Sigmoid colon (tissue), 7 donors: ENCODE data around the gene VEZF1. TPM values are rescaled to one million over a fixed set of nuclear protein-coding genes. Genes with fewer than 3 reads are reported as not detected.

Experiments used
- DNase-seq: peaks from one replicate; pipeline ENCODE4 v3.0.0-alpha.2; 2019
- H3K27ac ChIP-seq, 4 donors: fragments of 200-600 bp; sonication (generic); one replicate each; pipeline ENCODE4 v1.5.1; 2016 to 2019; ENCODE audit warnings: mild to moderate bottlenecking in 1 of 4
- H3K27me3 ChIP-seq, 3 donors: fragments of 200-600 bp; sonication (generic); one replicate each; pipeline ENCODE4 v1.5.1; 2019; ENCODE audit warnings: mild to moderate bottlenecking in 1 of 3
- H3K36me3 ChIP-seq, 4 donors: fragments of 200-600 bp; sonication (generic); one replicate each; pipeline ENCODE4 v1.5.1; 2016 to 2019
- H3K4me1 ChIP-seq, 4 donors: fragments of 200-600 bp; sonication (generic); one replicate each; pipeline ENCODE4 v1.5.1; 2017 to 2019
- H3K4me3 ChIP-seq, 4 donors: fragments of 200-600 bp; sonication (generic); one replicate each; pipeline ENCODE4 v1.5.1; 2017 to 2019; ENCODE audit warnings: mild to moderate bottlenecking in 2 of 4, moderate library complexity in 1 of 4
- H3K9me3 ChIP-seq, 4 donors: fragments of 200-600 bp in 3 of 4; sonication (generic) in 3 of 4; one replicate each; pipeline versions ENCODE4 v1.5.1 to v1.6.1; 2013 to 2019
- CTCF ChIP-seq, 4 experiments: fragments of 450-650 bp in 3 of 4; fragments of 200-600 bp in 1 of 4; IDR thresholded peaks; one replicate each; pipeline ENCODE4 v1.5.1; 2016 to 2019; ENCODE audit warnings: antibody characterized with exemption in 4 of 4, mild to moderate bottlenecking in 3 of 4, moderate library complexity in 2 of 4
- EP300 ChIP-seq, 4 donors: sonication (generic); formaldehyde crosslinking; IDR thresholded peaks; one replicate each; pipeline ENCODE4 v1.6.1; 2017; ENCODE audit warnings: antibody characterized with exemption in 4 of 4
- POLR2A ChIP-seq, 2 donors: fragments of 450-650 bp; IDR thresholded peaks; one replicate each; pipeline ENCODE4 v1.6.1; 2016; ENCODE audit warnings: antibody characterized with exemption in 2 of 2, mild to moderate bottlenecking in 2 of 2, moderate library complexity in 2 of 2
- POLR2AphosphoS5 ChIP-seq, 4 donors: sonication (generic); formaldehyde crosslinking; IDR thresholded peaks; one replicate each; pipeline ENCODE4 v1.6.1; 2017; ENCODE audit warnings: antibody characterized with exemption in 4 of 4
- WGBS, 2 donors: extraction: QIAGEN DNeasy Blood & Tissue Kit; methylation state at CpG; one replicate each; pipeline ENCODE4 v1.1.7; 2013; 5-methylcytosine and 5-hydroxymethylcytosine counted together
- intact Hi-C: fragments of 100-400 bp; cut with DNase I; formaldehyde crosslinking; loops from one replicate; pipeline ENCODE4 v1.15.1; 2023
- polyA plus RNA-seq, 3 donors: library from polyadenylated mRNA; stranded (reverse); fragments of 200-250 nt; gene quantifications; one replicate each; pipeline ENCODE4 v1.2.3, GENCODE V29; 2013
- total RNA-seq, 4 donors: library from RNA; depleted of rRNA; stranded (reverse); fragments of >200 nt; gene quantifications; one replicate each; pipeline ENCODE4 v1.1.0, GENCODE V29; 2016
- donor health status: healthy with polysubstance abuse.
- donor health status: Bipolar disorder and iron deficiency.
- donor health status: healthy.

Gene VEZF1
- total and polyA plus RNA-seq, 7 donors, result 17.8 to 120 (median 99.8) TPM

GRCh38 chr17:57984261-57984890 is 3.7 kb downstream of the VEZF1 start:
- 45 to 54% methylated on average over 4 of the region's 4 CpGs for WGBS, 2 donors
- Histone ChIP-seq H3K36me3 (peaks cover 2 to 36% (median 6%) of the 10 kb centered on the region in 4 donors), H3K9me3 (no peaks in the 10 kb centered on the region), H3K4me3 (peak overlapping the region in 2 of 4 donors; percentile 82 to 89), H3K27me3 (no peaks in the 10 kb centered on the region), H3K4me1 (peaks cover 0 to 75% (median 62%) of the 10 kb centered on the region in 4 donors), H3K27ac (peak overlapping the region; percentile 95 to 99 (median 97))
- intact Hi-C loops, result no loop called here
- no peak for TF ChIP-seq POLR2AphosphoS5 (IDR thresholded peaks at IDR 0.05)
- TF ChIP-seq CTCF (IDR thresholded peaks at IDR 0.05), result no peak
- no peak for TF ChIP-seq POLR2A (IDR thresholded peaks at IDR 0.05)
- TF ChIP-seq EP300 (IDR thresholded peaks at IDR 0.05), result no peak
- DNase-seq, result no peak

- intact Hi-C loops, result loop anchor here (2.0 kb wide), 1 partner anchor 27 kb away; no protein-coding TSS in a partner anchor
- H3K9me3 ChIP-seq, result no peaks in the 10 kb centered on the region
- WGBS, 2 donors, result 87 to 93% methylated on average over 1 of the region's 1 CpG
- DNase-seq, result no peak
- H3K4me1 ChIP-seq, result peaks cover 0 to 73% (median 65%) of the 10 kb centered on the region in 4 donors
- H3K4me3 ChIP-seq, result peak overlapping the region in 1 of 4 donors; percentile 82
- H3K27ac ChIP-seq, result peak overlapping the region; percentile 95 to 99 (median 97)
- TF ChIP-seq POLR2A (IDR thresholded peaks at IDR 0.05) (no peak), EP300 (IDR thresholded peaks at IDR 0.05) (no peak), CTCF (IDR thresholded peaks at IDR 0.05) (no peak), POLR2AphosphoS5 (IDR thresholded peaks at IDR 0.05) (no peak)
- peaks cover 2 to 45% (median 16%) of the 10 kb centered on the region in 4 donors for H3K36me3 ChIP-seq
- H3K27me3 ChIP-seq, result no peaks in the 10 kb centered on the region
Observed at GRCh38 chr17:57983446-57983845, 4.6 kb downstream of the VEZF1 start.

GRCh38 chr17:57982452-57983170 is 5.4 kb downstream of the VEZF1 start:
- peaks cover 2 to 54% (median 23%) of the 10 kb centered on the region in 4 donors for H3K36me3 ChIP-seq
- DNase-seq, result no peak
- H3K4me3 ChIP-seq, result peak overlapping the region in 1 of 4 donors; percentile 5
- TF ChIP-seq POLR2AphosphoS5 (IDR thresholded peaks at IDR 0.05) (no peak), POLR2A (IDR thresholded peaks at IDR 0.05) (no peak), CTCF (IDR thresholded peaks at IDR 0.05) (no peak), EP300 (IDR thresholded peaks at IDR 0.05) (no peak)
- H3K4me1 ChIP-seq, result peaks cover 0 to 79% (median 70%) of the 10 kb centered on the region in 4 donors
- H3K9me3 ChIP-seq, result no peaks in the 10 kb centered on the region
- WGBS, 2 donors, result 89% methylated on average over 14 of the region's 14 CpGs
- peak overlapping the region; percentile 95 to 99 (median 97) for H3K27ac ChIP-seq
- intact Hi-C loops, result loop anchor here (2.0 kb wide), 1 partner anchor 26 kb away; no protein-coding TSS in a partner anchor
- H3K27me3 ChIP-seq, result no peaks in the 10 kb centered on the region

- WGBS, 2 donors, result 83 to 90% methylated on average over 4 of the region's 4 CpGs
- no peak for DNase-seq
- Histone ChIP-seq H3K27ac (no peak overlapping the region), H3K4me3 (no peak overlapping the region), H3K36me3 (peaks cover 8 to 75% (median 36%) of the 10 kb centered on the region in 4 donors), H3K9me3 (no peaks in the 10 kb centered on the region), H3K4me1 (peaks cover 0 to 76% (median 62%) of the 10 kb centered on the region in 4 donors), H3K27me3 (no peaks in the 10 kb centered on the region)
- intact Hi-C loops, result no loop called here
- TF ChIP-seq POLR2A (IDR thresholded peaks at IDR 0.05) (no peak), CTCF (IDR thresholded peaks at IDR 0.05) (no peak), EP300 (IDR thresholded peaks at IDR 0.05) (no peak), POLR2AphosphoS5 (IDR thresholded peaks at IDR 0.05) (no peak)
Observed at GRCh38 chr17:57980522-57980921, 7.5 kb downstream of the VEZF1 start.
